ENCODE measurements around the gene MIEF2. TPM values are rescaled to one million over a fixed set of nuclear protein-coding genes. Genes with fewer than 3 reads are reported as not detected.

Gene MIEF2
- total and polyA plus RNA-seq, 2 donors (not counting 3 experiments of a cell fraction or from before 2014, with no cell fraction given): 8.3 to 22.7 TPM

DNA sequence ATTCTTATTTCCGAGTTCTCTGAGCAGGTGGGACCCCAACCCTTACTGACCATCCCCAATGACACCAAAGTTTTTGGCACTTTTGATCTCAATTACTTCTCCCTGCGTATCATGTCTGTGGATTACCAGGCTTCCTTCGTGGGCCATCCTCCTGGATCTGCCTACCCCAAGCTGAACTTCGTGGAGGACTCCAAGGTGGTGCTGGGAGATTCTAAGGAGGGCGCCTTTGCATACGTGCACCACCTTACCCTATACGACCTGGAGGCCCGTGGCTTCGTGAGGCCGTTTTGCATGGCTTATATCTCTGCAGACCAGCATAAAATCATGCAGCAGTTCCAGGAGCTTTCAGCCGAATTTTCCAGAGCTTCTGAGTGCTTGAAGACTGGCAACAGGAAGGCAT is 55.5 kb downstream of the MIEF2 start:
- dilution Hi-C loops (cut with MboI; ENCODE audit: extremely low pct_ligation_motif_present, low sequenced_read_pairs): no loop called here
- intact Hi-C loops (cut with micrococcal nuclease): loop anchor here (1.0 to 2.0 kb wide), 4 partner anchors 15 to 91 kb away; partner anchors contain the start of genes LLGL1 and MIEF2
- DNase-seq (ENCODE audit: low read depth, low spot score) (no peak), FAIRE-seq (no peak)
- CTCF ChIA-PET: no interaction called here
- no peak for TF ChIP-seq POLR2AphosphoS5 (IDR thresholded peaks at IDR 0.05; ENCODE audit: insufficient read depth, low read depth, low read length)
- no peak for TF ChIP-seq POLR2A (IDR thresholded peaks at IDR 0.05; ENCODE audit: low read depth, low read length)
- TF ChIP-seq EZH2 (IDR thresholded peaks at IDR 0.05; ENCODE audit: borderline replicate concordance, low read depth, low read length, severe bottlenecking): no peak
- TF ChIP-seq GATA2 (IDR thresholded peaks at IDR 0.05; ENCODE audit: insufficient read depth, insufficient read length, low read depth, low read length): no peak
- peak overlapping the region; percentile 83 for H3K27ac ChIP-seq (ENCODE audit: insufficient read depth, low read depth, low read length)
- no peaks in the 10 kb centered on the region for H3K9me1 ChIP-seq (replicated peaks; ENCODE audit: control insufficient read depth, extremely low read depth, insufficient read depth, low read length)
- POLR2A ChIA-PET: no interaction called here
- H2AFZ ChIP-seq (ENCODE audit: low read depth, low read length): no peak overlapping the region
- H3K9me3 ChIP-seq (replicated peaks; ENCODE audit: control insufficient read depth, insufficient read depth, low read length): no peaks in the 10 kb centered on the region
- peak overlapping the region; percentile 86 for H3K4me2 ChIP-seq (ENCODE audit: insufficient read depth, low read length)
- peak overlapping the region; percentile 26 to 80 (median 72) for H3K4me3 ChIP-seq (replicated peaks in 1 of 3; ENCODE audit: insufficient read depth in 1 of 3, low read depth in 1 of 3, low read length in 3 of 3)
- H3K9ac ChIP-seq (replicated peaks; ENCODE audit: extremely low read depth, insufficient read depth, low read length): peak overlapping the region; percentile 95
- no TSS peak for BruUV-seq (replicated peaks)
- H3K79me2 ChIP-seq (ENCODE audit: control insufficient read depth, insufficient read depth, low read length): peaks cover 79% of the 10 kb centered on the region
- no peaks in the 10 kb centered on the region for H3K27me3 ChIP-seq (ENCODE audit: control insufficient read depth in 2 of 2, insufficient read depth in 2 of 2, low read length in 2 of 2)
- H4K20me1 ChIP-seq (replicated peaks; ENCODE audit: control insufficient read depth, extremely low read depth, insufficient read depth, low read length): no peaks in the 10 kb centered on the region
- H3K4me1 ChIP-seq (ENCODE audit: control insufficient read depth, extremely low read depth, insufficient read depth, low read length): peaks cover 26% of the 10 kb centered on the region
- peaks cover 0 to 11% of the 10 kb centered on the region in 2 experiments for H3K36me3 ChIP-seq (ENCODE audit: control insufficient read depth in 2 of 2, extremely low read depth in 1 of 2, insufficient read depth in 2 of 2, low read length in 2 of 2)

Other genes starting within 250 kb of the MIEF2 start
- 32.1 and 35.7 TPM in 2 replicates for gene ATPAF2, start 221.5 kb upstream of the MIEF2 start, total RNA-seq
- gene ATPAF2, start 221.5 kb upstream of the MIEF2 start, polyA plus RNA-seq: 23.2 and 27.3 TPM in 2 replicates
- 10.1 and 11.3 TPM in 2 replicates for gene GID4, start 221.3 kb upstream of the MIEF2 start, total RNA-seq
- gene GID4, start 221.3 kb upstream of the MIEF2 start, polyA plus RNA-seq: 5.9 and 6.4 TPM in 2 replicates
- gene DRG2, start 172.7 kb upstream of the MIEF2 start, total RNA-seq: 55.4 and 60.4 TPM in 2 replicates
- 46.5 and 50.2 TPM in 2 replicates for gene DRG2, start 172.7 kb upstream of the MIEF2 start, polyA plus RNA-seq
- 0.46 and 0.82 TPM in 2 replicates for gene MYO15A, start 151.9 kb upstream of the MIEF2 start, total RNA-seq
- 0.46 and 0.91 TPM in 2 replicates for gene MYO15A, start 151.9 kb upstream of the MIEF2 start, polyA plus RNA-seq
- 70.7 and 71.0 TPM in 2 replicates for gene ALKBH5, start 76.8 kb upstream of the MIEF2 start, total RNA-seq
- 54.5 and 55.3 TPM in 2 replicates for gene ALKBH5, start 76.8 kb upstream of the MIEF2 start, polyA plus RNA-seq
- 34.9 and 36.8 TPM in 2 replicates for gene LLGL1, start 35.0 kb upstream of the MIEF2 start, total RNA-seq
- gene LLGL1, start 35.0 kb upstream of the MIEF2 start, polyA plus RNA-seq: 47.1 and 55.5 TPM in 2 replicates
- 372 and 397 TPM in 2 replicates for gene FLII, start 1.9 kb upstream of the MIEF2 start, total RNA-seq
- gene FLII, start 1.9 kb upstream of the MIEF2 start, polyA plus RNA-seq: 582 and 691 TPM in 2 replicates
- 46.9 and 53.1 TPM in 2 replicates for gene TOP3A, start 54.3 kb downstream of the MIEF2 start, total RNA-seq
- 18.6 and 20.4 TPM in 2 replicates for gene TOP3A, start 54.3 kb downstream of the MIEF2 start, polyA plus RNA-seq
- gene SMCR8, start 54.6 kb downstream of the MIEF2 start, total RNA-seq: 16.1 and 17.6 TPM in 2 replicates
- gene SMCR8, start 54.6 kb downstream of the MIEF2 start, polyA plus RNA-seq: 8.2 and 9.5 TPM in 2 replicates
- gene SHMT1, start 102.9 kb downstream of the MIEF2 start, total RNA-seq: 27.2 and 27.6 TPM in 2 replicates
- gene SHMT1, start 102.9 kb downstream of the MIEF2 start, polyA plus RNA-seq: 14.2 and 18.9 TPM in 2 replicates
- gene EVPLL, start 117.1 kb downstream of the MIEF2 start, total RNA-seq: not detected in 2 replicates
- not detected in 2 replicates for gene EVPLL, start 117.1 kb downstream of the MIEF2 start, polyA plus RNA-seq
- not detected in 2 replicates for gene LGALS9C, start 216.1 kb downstream of the MIEF2 start, total RNA-seq
- 0.08 TPM in 1 of 2 replicates, not detected in the other for gene LGALS9C, start 216.1 kb downstream of the MIEF2 start, polyA plus RNA-seq